HG03460 (cell line): ENCODE data around the gene IFT80.
"Not testable (repeated sequence)": the region's sequence is repeated elsewhere in the genome, so short reads cannot be mapped to it uniquely, and the experiment has no call there.

Source experiments
- ATAC-seq: cut with Tn5 transposase; IDR thresholded peaks from one replicate; pipeline ENCODE4 v1.9.1; 2021; ENCODE audit not compliant: unreplicated experiment

Gene IFT80

DNA sequence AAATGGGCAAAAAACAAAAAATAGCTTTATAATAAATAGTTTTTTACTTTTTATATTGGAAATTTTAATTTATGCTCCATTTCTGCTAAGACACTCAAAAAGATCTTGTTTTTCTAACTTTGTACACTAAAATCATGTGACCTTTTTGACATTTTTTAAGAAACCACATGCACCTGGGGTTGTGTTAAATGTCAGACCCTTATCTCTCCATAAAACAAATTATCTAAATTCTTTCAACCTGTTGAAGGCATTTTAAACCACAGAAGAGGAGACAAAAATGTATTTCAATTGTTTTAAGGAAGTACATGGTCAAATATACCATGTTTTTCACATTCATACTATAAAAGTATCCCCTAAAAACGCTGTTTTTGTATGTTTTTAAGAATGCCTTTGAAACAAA is 29.2 kb downstream of the IFT80 start:
- ATAC-seq: no peak

GRCh38 chr3:160368804-160369203 is 30.2 kb downstream of the IFT80 start:
- peak; percentile 75 for ATAC-seq

DNA sequence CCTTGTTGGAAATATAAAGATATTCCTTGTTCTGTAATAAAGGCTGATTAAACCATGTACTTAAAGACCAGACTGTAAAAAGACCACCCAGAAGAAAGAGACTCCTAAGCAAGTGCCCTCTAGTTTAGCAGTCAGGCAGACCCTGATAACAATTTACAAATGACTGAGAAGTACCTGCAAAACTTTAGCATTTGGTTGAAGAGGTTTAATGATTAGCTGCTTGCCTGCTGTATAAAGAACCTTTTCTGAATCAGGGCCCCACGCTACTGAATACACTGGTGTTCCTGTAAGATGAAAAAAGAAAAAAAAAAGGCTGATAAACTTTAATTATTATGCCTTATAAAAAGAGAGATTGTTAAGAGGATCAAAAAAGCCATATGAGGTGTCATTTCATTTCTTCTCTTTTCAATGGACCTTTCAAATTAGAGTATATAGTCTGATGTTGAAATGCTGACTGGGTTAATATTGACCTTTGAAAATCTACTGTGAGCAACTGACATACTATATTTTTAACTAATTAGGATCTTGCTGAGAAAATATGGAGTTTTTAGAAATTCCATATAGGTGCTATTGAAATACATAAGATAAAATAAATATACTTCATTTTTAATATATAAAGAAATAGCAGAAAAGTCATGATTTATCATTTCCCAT is 33.0 kb downstream of the IFT80 start:
- ATAC-seq: no peak

- not testable (repeated sequence) for ATAC-seq
These were observed 36.1 kb downstream of the IFT80 start for GRCh38 chr3:160362896-160363295.

DNA sequence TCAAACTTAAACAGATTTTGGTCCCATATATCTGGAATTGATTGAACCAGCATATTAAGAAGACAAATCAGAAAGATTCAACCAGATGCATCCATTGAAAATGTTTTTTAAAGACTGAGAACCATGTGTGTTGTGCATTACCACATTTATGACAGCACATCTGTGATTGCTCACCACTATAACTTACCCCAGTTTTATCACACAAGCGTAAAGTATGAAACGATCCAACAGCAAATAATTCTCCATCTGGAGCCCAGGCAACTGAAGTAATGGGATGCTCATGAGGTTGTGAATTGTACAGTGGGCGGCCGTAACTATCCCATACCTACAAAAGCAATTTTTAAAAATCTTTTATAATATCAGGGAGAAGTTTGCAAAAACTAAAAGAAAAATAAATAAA is 43.2 kb downstream of the IFT80 start:
- ATAC-seq: no peak

GRCh38 chr3:160346511-160346910 is 52.5 kb downstream of the IFT80 start:
- no peak for ATAC-seq

GRCh38 chr3:160343132-160343531 is 55.9 kb downstream of the IFT80 start:
- ATAC-seq: no peak

- ATAC-seq: no peak
These were observed 58.7 kb downstream of the IFT80 start for GRCh38 chr3:160340351-160340750.

DNA sequence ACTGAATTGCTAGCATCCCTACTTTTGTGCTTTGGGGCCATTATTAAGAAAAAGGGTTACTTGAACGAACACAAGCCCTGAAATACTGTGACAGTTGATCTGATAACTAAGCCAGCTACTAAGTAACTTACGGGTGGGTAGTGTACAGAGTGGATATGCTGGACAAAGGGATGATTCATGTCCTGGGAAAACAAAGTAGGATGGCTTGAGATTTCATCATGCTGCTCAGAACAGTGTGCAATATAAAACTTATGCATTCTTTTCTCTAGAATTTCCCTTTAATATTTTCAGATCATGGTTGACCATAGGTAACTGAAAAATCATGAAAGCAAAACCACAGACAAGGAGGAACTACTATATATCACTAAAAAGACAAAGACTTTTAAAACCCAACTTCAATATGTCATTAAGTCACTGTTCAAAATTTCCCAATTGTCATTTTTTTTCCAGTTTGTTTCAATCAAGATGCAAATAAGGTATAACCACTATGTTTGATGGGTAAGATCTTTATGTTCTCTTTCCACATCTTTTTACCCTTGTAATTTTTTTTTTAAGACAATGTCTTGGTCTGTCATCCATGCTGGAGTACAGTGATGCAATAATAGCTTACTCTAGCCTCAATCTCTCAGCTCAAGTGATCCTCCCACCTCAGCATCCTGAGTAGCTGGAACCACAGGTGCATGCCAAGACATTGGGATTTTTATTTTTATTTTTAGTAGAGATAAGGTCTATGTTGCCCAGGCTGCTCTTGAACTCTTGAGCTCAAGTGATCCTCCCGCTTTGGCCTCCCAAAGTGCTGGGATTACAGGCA is 67.7 kb downstream of the IFT80 start:
- no peak for ATAC-seq

DNA sequence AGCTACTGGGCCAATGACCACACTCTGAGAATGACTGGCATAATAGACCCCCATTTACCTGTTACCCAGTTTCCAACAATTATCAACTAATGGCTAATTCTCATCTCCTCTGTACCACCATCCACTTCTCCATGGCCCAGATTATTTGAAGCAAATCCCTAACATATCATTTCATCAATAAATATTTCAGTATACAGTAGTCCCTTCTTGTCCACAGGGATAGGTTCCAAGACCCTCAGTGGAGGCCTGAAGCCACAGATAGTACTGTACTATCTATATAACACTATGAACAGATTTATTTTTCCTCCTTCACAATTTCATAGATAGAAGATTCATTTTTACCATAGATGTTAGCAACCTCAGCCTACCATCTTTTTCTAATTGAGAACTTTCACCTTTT is 68.3 kb downstream of the IFT80 start:
- no peak for ATAC-seq

GRCh38 chr3:160330109-160330508 is 68.9 kb downstream of the IFT80 start:
- no peak for ATAC-seq

GRCh38 chr3:160326286-160326685 is 72.7 kb downstream of the IFT80 start:
- ATAC-seq: not testable (repeated sequence)

GRCh38 chr3:160321821-160322220 is 77.2 kb downstream of the IFT80 start:
- not testable (repeated sequence) for ATAC-seq

GRCh38 chr3:160319322-160319721 is 79.7 kb downstream of the IFT80 start:
- ATAC-seq: no peak

DNA sequence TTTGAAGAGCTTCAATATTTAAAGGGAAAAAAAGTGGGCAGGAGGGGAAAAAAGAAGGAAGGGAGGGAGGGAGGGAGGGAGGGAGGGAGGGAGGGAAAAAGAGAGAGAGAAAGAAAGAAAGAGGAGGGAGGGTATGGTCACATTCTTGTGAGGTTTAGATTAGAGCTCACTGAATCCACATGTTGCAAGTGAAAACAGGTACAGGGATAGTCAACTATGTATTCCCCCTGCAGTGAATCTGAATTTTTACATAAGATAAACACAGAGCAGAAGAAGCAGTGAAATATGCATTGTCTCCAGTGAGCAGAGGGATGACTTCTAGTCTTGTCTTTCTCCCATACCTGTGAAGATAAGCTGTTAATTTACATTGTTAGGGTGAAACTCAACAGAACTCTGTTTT is 84.0 kb downstream of the IFT80 start:
- ATAC-seq: no peak

DNA sequence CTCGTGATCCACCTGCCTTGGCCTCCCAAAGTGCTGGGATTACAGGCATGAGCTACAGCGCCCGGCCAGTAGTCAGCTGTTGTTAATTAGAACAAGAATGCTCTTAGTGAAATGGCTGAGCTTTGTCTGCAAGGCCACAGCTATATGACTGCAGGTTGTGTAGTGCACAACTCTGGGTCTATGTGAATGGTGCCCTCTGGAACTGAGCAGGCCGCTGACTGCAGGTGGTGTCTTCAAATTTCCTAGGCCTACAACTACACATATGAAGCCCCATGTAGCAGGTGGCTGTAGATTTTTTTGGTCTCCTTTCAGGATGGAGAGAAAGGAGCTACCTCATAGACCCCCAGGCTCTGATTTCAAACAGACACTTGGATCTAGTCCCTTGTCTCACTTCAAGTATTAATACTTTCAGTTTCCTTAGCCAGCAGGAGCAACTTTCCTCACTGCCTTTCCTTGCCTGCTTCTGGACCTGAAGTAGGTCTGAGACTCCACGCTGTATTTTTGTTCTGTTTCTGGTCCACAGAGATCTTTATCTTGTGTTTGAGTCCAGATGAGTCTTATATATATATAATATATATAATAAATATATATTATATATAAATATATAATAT is 86.9 kb downstream of the IFT80 start:
- ATAC-seq: no peak

GRCh38 chr3:160302806-160303205 is 96.2 kb downstream of the IFT80 start:
- no peak for ATAC-seq

DNA sequence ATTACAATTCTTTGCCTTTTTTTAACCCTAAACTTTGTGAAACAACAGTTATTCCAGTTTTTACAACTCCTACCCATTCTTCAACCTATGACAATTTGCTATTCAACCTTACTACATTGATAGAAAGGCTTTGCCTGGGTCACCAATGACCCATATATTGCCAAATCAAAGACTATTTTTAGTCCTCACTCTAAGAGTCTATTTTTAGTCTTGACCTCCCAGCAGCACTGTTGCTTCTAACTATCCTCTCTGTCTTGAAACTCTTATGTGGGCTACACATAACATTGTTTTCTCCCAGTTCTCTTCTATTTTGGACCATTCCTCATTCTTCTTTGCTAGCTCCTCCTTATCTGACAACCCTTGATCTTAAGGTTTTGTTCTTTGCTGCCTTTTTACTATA is 102.4 kb downstream of the IFT80 start:
- ATAC-seq: no peak

- no peak for ATAC-seq
These were observed 107.1 kb downstream of the IFT80 start for GRCh38 chr3:160291909-160292299.

DNA sequence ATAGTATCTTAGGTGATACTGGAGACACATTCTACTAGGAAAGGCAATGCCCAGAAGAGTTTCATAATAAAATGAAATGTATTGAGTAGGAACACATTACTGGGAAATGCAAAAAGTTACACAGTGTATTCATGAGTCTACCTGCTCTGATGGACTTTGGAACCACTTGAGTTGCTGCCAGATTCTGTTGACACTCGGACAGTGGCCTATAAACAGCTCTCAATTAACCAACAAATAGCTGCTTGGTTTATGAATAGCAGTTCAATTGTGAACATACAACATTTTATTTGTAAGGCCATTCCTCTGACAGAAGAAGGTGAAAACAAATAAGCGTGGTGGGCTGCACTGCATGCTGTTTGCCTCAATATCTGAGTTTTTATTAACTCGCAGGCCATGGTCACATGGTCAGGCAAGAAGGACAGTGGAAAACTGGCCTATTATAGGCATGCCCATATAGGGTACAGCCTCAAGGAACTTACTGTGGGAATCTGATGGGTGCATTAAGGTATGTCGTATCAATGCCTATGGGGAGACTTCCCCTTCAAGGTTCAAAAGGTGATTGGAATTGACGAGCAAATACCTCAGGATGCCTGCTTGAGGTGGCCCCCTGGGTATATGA is 107.6 kb downstream of the IFT80 start:
- no peak for ATAC-seq

- no peak for ATAC-seq
These were observed 111.4 kb downstream of the IFT80 start for GRCh38 chr3:160287666-160288065.

GRCh38 chr3:160286231-160286630 is 112.8 kb downstream of the IFT80 start:
- ATAC-seq: peak; percentile 54
